ENCODE results near the gene CCDC187.

Gene CCDC187

GRCh38 chr9:136305804-136306203 is 1.9 kb upstream of the CCDC187 start:
- Histone ChIP-seq H3K4me1 (ENCODE audit: control insufficient read depth in 1 of 2, insufficient read depth in 2 of 2, low read length in 2 of 2) (no peaks in the 10 kb centered on the region), H3K4me3 (ENCODE audit: low read depth in 1 of 2, low read length in 2 of 2) (no peak overlapping the region), H3K27me3 (ENCODE audit: control insufficient read depth in 1 of 2, insufficient read depth in 2 of 2, low read length in 2 of 2) (peaks cover 8 to 37% of the 10 kb centered on the region in 2 donors), H3K27ac (ENCODE audit: low read depth, low read length) (no peak overlapping the region), H3K36me3 (ENCODE audit: control insufficient read depth in 1 of 2, insufficient read depth in 2 of 2, low read length in 2 of 2) (no peaks in the 10 kb centered on the region), H3K9me3 (ENCODE audit: control insufficient read depth in 1 of 2, low read length in 2 of 2) (no peaks in the 10 kb centered on the region), H3K9ac (ENCODE audit: low read depth in 1 of 2, low read length in 2 of 2) (no peak overlapping the region)

GRCh38 chr9:136304981-136305380 is 1.1 kb upstream of the CCDC187 start:
- Histone ChIP-seq H3K4me1 (ENCODE audit: control insufficient read depth in 1 of 2, insufficient read depth in 2 of 2, low read length in 2 of 2) (no peaks in the 10 kb centered on the region), H3K4me3 (ENCODE audit: low read depth in 1 of 2, low read length in 2 of 2) (no peak overlapping the region), H3K27me3 (ENCODE audit: control insufficient read depth in 1 of 2, insufficient read depth in 2 of 2, low read length in 2 of 2) (peaks cover 8 to 33% of the 10 kb centered on the region in 2 donors), H3K36me3 (ENCODE audit: control insufficient read depth in 1 of 2, insufficient read depth in 2 of 2, low read length in 2 of 2) (no peaks in the 10 kb centered on the region), H3K27ac (ENCODE audit: low read depth, low read length) (no peak overlapping the region), H3K9ac (ENCODE audit: low read depth in 1 of 2, low read length in 2 of 2) (no peak overlapping the region), H3K9me3 (ENCODE audit: control insufficient read depth in 1 of 2, low read length in 2 of 2) (no peaks in the 10 kb centered on the region)

GRCh38 chr9:136304456-136304855 is 562 bp upstream of the CCDC187 start:
- no peaks in the 10 kb centered on the region for H3K9me3 ChIP-seq (ENCODE audit: control insufficient read depth in 1 of 2, low read length in 2 of 2)
- H3K9ac ChIP-seq (ENCODE audit: low read depth in 1 of 2, low read length in 2 of 2), result no peak overlapping the region
- no peaks in the 10 kb centered on the region for H3K36me3 ChIP-seq (ENCODE audit: control insufficient read depth in 1 of 2, insufficient read depth in 2 of 2, low read length in 2 of 2)
- H3K27me3 ChIP-seq (ENCODE audit: control insufficient read depth in 1 of 2, insufficient read depth in 2 of 2, low read length in 2 of 2), result peaks cover 8 to 29% of the 10 kb centered on the region in 2 donors
- no peaks in the 10 kb centered on the region for H3K4me1 ChIP-seq (ENCODE audit: control insufficient read depth in 1 of 2, insufficient read depth in 2 of 2, low read length in 2 of 2)
- no peak overlapping the region for H3K27ac ChIP-seq (ENCODE audit: low read depth, low read length)
- H3K4me3 ChIP-seq (ENCODE audit: low read depth in 1 of 2, low read length in 2 of 2), result no peak overlapping the region

GRCh38 chr9:136303066-136303824 is 649 bp downstream of the CCDC187 start:
- Histone ChIP-seq H3K9me3 (ENCODE audit: control insufficient read depth in 1 of 2, low read length in 2 of 2) (no peaks in the 10 kb centered on the region), H3K4me3 (ENCODE audit: low read depth in 1 of 2, low read length in 2 of 2) (no peak overlapping the region)

GRCh38 chr9:136302527-136302926 is 1.4 kb downstream of the CCDC187 start:
- Histone ChIP-seq H3K36me3 (ENCODE audit: control insufficient read depth in 1 of 2, insufficient read depth in 2 of 2, low read length in 2 of 2) (no peaks in the 10 kb centered on the region), H3K4me1 (ENCODE audit: control insufficient read depth in 1 of 2, insufficient read depth in 2 of 2, low read length in 2 of 2) (no peaks in the 10 kb centered on the region), H3K9ac (ENCODE audit: low read depth in 1 of 2, low read length in 2 of 2) (no peak overlapping the region), H3K9me3 (ENCODE audit: control insufficient read depth in 1 of 2, low read length in 2 of 2) (no peaks in the 10 kb centered on the region), H3K27me3 (ENCODE audit: control insufficient read depth in 1 of 2, insufficient read depth in 2 of 2, low read length in 2 of 2) (peaks cover 8 to 14% of the 10 kb centered on the region in 2 donors), H3K27ac (ENCODE audit: low read depth, low read length) (no peak overlapping the region), H3K4me3 (ENCODE audit: low read depth in 1 of 2, low read length in 2 of 2) (no peak overlapping the region)

More at GRCh38 chr9:136303066-136303824, 649 bp downstream of the CCDC187 start:
- no peaks in the 10 kb centered on the region for H3K4me1 ChIP-seq (ENCODE audit: control insufficient read depth in 1 of 2, insufficient read depth in 2 of 2, low read length in 2 of 2)
- H3K9ac ChIP-seq (ENCODE audit: low read depth in 1 of 2, low read length in 2 of 2), result no peak overlapping the region
- H3K36me3 ChIP-seq (ENCODE audit: control insufficient read depth in 1 of 2, insufficient read depth in 2 of 2, low read length in 2 of 2), result no peaks in the 10 kb centered on the region
- no peak overlapping the region for H3K27ac ChIP-seq (ENCODE audit: low read depth, low read length)
- peaks cover 8 to 19% of the 10 kb centered on the region in 2 donors for H3K27me3 ChIP-seq (ENCODE audit: control insufficient read depth in 1 of 2, insufficient read depth in 2 of 2, low read length in 2 of 2)

- peaks cover 3 to 11% of the 10 kb centered on the region in 2 donors for H3K4me1 ChIP-seq (ENCODE audit: control insufficient read depth in 1 of 2, insufficient read depth in 2 of 2, low read length in 2 of 2)
- no peaks in the 10 kb centered on the region for H3K9me3 ChIP-seq (ENCODE audit: control insufficient read depth in 1 of 2, low read length in 2 of 2)
- no peak overlapping the region for H3K27ac ChIP-seq (ENCODE audit: low read depth, low read length)
- no peak overlapping the region for H3K4me3 ChIP-seq (ENCODE audit: low read depth in 1 of 2, low read length in 2 of 2)
- H3K9ac ChIP-seq (ENCODE audit: low read depth in 1 of 2, low read length in 2 of 2), result no peak overlapping the region
- H3K27me3 ChIP-seq (ENCODE audit: control insufficient read depth in 1 of 2, insufficient read depth in 2 of 2, low read length in 2 of 2), result peaks cover 0 to 6% of the 10 kb centered on the region in 2 donors
- H3K36me3 ChIP-seq (ENCODE audit: control insufficient read depth in 1 of 2, insufficient read depth in 2 of 2, low read length in 2 of 2), result no peaks in the 10 kb centered on the region
Observed at GRCh38 chr9:136300866-136301265, 3.0 kb downstream of the CCDC187 start.

- Histone ChIP-seq H3K36me3 (ENCODE audit: control insufficient read depth in 1 of 2, insufficient read depth in 2 of 2, low read length in 2 of 2) (no peaks in the 10 kb centered on the region), H3K27me3 (ENCODE audit: control insufficient read depth in 1 of 2, insufficient read depth in 2 of 2, low read length in 2 of 2) (peaks cover 0 to 2% of the 10 kb centered on the region in 2 donors), H3K4me1 (ENCODE audit: control insufficient read depth in 1 of 2, insufficient read depth in 2 of 2, low read length in 2 of 2) (peaks cover 3 to 11% of the 10 kb centered on the region in 2 donors), H3K4me3 (ENCODE audit: low read depth in 1 of 2, low read length in 2 of 2) (no peak overlapping the region), H3K9me3 (ENCODE audit: control insufficient read depth in 1 of 2, low read length in 2 of 2) (no peaks in the 10 kb centered on the region), H3K27ac (ENCODE audit: low read depth, low read length) (no peak overlapping the region), H3K9ac (ENCODE audit: low read depth in 1 of 2, low read length in 2 of 2) (no peak overlapping the region)
Observed at GRCh38 chr9:136300016-136300545, 3.8 kb downstream of the CCDC187 start.

GRCh38 chr9:136299541-136299940 is 4.4 kb downstream of the CCDC187 start:
- H3K27ac ChIP-seq (ENCODE audit: low read depth, low read length), result no peak overlapping the region
- no peaks in the 10 kb centered on the region for H3K27me3 ChIP-seq (ENCODE audit: control insufficient read depth in 1 of 2, insufficient read depth in 2 of 2, low read length in 2 of 2)
- H3K9me3 ChIP-seq (ENCODE audit: control insufficient read depth in 1 of 2, low read length in 2 of 2), result no peaks in the 10 kb centered on the region
- peaks cover 3 to 11% of the 10 kb centered on the region in 2 donors for H3K4me1 ChIP-seq (ENCODE audit: control insufficient read depth in 1 of 2, insufficient read depth in 2 of 2, low read length in 2 of 2)
- H3K36me3 ChIP-seq (ENCODE audit: control insufficient read depth in 1 of 2, insufficient read depth in 2 of 2, low read length in 2 of 2), result no peaks in the 10 kb centered on the region
- H3K4me3 ChIP-seq (ENCODE audit: low read depth in 1 of 2, low read length in 2 of 2), result no peak overlapping the region
- H3K9ac ChIP-seq (ENCODE audit: low read depth in 1 of 2, low read length in 2 of 2), result no peak overlapping the region

GRCh38 chr9:136299116-136299515 is 4.8 kb downstream of the CCDC187 start:
- Histone ChIP-seq H3K36me3 (ENCODE audit: control insufficient read depth in 1 of 2, insufficient read depth in 2 of 2, low read length in 2 of 2) (no peaks in the 10 kb centered on the region), H3K9ac (ENCODE audit: low read depth in 1 of 2, low read length in 2 of 2) (no peak overlapping the region), H3K27me3 (ENCODE audit: control insufficient read depth in 1 of 2, insufficient read depth in 2 of 2, low read length in 2 of 2) (no peaks in the 10 kb centered on the region), H3K27ac (ENCODE audit: low read depth, low read length) (no peak overlapping the region), H3K4me1 (ENCODE audit: control insufficient read depth in 1 of 2, insufficient read depth in 2 of 2, low read length in 2 of 2) (peaks cover 3 to 11% of the 10 kb centered on the region in 2 donors), H3K9me3 (ENCODE audit: control insufficient read depth in 1 of 2, low read length in 2 of 2) (no peaks in the 10 kb centered on the region), H3K4me3 (ENCODE audit: low read depth in 1 of 2, low read length in 2 of 2) (no peak overlapping the region)

GRCh38 chr9:136297766-136298735 is 5.8 kb downstream of the CCDC187 start:
- Histone ChIP-seq H3K4me1 (ENCODE audit: control insufficient read depth in 1 of 2, insufficient read depth in 2 of 2, low read length in 2 of 2) (peaks cover 3 to 11% of the 10 kb centered on the region in 2 donors), H3K9me3 (ENCODE audit: control insufficient read depth in 1 of 2, low read length in 2 of 2) (no peaks in the 10 kb centered on the region), H3K27me3 (ENCODE audit: control insufficient read depth in 1 of 2, insufficient read depth in 2 of 2, low read length in 2 of 2) (no peaks in the 10 kb centered on the region), H3K36me3 (ENCODE audit: control insufficient read depth in 1 of 2, insufficient read depth in 2 of 2, low read length in 2 of 2) (no peaks in the 10 kb centered on the region), H3K9ac (ENCODE audit: low read depth in 1 of 2, low read length in 2 of 2) (no peak overlapping the region), H3K27ac (ENCODE audit: low read depth, low read length) (no peak overlapping the region), H3K4me3 (ENCODE audit: low read depth in 1 of 2, low read length in 2 of 2) (no peak overlapping the region)
